ENCODE results near the gene STX8. TPM values are rescaled to one million over a fixed set of nuclear protein-coding genes. Genes with fewer than 3 reads are reported as not detected.
"Not testable (repeated sequence)": the region's sequence is repeated elsewhere in the genome, so short reads cannot be mapped to it uniquely, and the experiment has no call there.

STX8 gene
- total RNA-seq, 1 donor from 2014 or later, result 63.6 TPM

DNA sequence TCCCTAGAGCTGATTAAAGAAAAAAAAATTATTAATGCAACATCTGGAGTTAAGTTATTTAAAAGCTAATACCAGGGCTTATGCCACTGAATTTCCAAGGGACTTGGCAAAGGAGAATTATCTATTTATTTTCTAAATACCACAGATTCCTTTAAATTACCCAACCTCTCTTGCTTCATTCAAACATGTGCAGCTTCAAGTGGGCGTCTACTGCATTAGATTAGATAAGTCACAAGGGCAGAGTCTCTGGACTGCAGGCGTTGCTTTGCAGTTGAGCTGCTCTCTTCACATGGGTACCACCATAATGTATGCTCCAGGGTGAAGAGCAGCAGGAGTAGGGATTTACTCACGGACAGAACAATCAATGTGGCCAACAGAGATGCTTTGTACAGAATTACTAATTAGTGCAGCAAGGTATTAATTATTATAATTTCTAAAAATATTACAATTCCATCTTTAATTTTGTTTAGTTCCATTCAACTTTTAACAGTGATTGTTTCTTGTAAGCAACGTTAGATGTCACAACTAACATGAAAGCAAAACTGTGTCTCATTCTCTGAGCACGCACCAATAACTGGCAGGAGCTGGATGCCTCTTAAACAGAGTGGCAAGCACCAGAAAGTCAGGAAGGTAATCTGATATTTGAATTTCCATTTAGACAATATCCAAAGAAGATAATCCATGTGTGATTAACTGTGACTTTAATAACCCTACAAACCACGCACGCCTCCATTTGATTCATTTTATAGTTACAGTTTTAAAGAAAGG lies 214.2 kb downstream of the STX8 start:
- FAIRE-seq (no peak), DNase-seq (ENCODE audit: low spot score in 2 of 2) (no peak)

DNA sequence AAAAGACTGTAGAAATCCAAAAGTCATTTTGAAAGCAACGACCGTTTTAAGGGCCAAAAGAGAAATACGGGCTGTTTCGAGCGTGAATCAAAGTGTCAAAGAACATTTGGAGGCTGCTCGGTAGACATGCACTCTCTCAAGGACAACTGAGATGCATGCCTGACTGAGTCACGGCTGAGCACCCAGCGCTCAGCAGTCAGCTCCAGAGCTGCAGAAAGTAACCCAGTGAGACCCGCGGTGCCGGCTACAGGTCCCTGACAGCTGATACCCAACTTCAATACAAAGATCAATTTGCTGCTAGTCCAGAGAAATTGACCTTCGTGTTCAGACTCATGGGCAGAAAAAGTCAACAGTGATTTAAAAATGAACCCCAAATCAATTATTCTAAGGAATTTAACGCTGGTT lies 214.9 kb downstream of the STX8 start:
- FAIRE-seq (no peak), DNase-seq (ENCODE audit: low spot score in 2 of 2) (no peak)

DNA sequence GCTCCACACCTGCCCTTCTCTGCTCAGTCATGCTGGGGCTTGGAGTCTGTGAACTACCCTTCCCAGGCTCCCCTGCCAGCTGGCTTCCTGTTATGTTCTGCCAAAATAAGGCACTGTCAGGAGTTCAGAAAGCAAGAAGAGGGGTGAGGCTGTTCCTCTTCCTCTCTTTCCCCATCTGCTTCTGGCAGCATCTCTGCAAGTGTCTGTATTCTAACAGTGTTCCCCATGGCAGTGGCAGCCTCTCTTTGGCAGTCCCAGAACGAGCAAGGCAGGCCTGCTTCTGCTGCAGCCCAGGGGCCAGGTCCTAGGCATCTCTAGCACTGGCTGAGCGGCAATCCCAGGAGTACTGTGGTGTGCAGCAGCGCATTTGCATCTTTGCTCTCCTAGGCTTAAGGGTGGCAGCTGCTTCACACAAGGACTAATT lies 219.1 kb downstream of the STX8 start:
- DNase-seq (ENCODE audit: low spot score in 2 of 2) (no peak), FAIRE-seq (no peak)

- DNase-seq (ENCODE audit: low spot score in 2 of 2) (no peak), FAIRE-seq (no peak)
Observed at GRCh38 chr17:9355846-9356245, 219.8 kb downstream of the STX8 start.

- not testable (repeated sequence) for DNase-seq (ENCODE audit: low spot score in 2 of 2); FAIRE-seq
Observed at GRCh38 chr17:9355231-9355630, 220.4 kb downstream of the STX8 start.

- DNase-seq (ENCODE audit: low spot score in 2 of 2), result no peak
- FAIRE-seq, result no peak
Observed at GRCh38 chr17:9350080-9350479, 225.5 kb downstream of the STX8 start.

DNA sequence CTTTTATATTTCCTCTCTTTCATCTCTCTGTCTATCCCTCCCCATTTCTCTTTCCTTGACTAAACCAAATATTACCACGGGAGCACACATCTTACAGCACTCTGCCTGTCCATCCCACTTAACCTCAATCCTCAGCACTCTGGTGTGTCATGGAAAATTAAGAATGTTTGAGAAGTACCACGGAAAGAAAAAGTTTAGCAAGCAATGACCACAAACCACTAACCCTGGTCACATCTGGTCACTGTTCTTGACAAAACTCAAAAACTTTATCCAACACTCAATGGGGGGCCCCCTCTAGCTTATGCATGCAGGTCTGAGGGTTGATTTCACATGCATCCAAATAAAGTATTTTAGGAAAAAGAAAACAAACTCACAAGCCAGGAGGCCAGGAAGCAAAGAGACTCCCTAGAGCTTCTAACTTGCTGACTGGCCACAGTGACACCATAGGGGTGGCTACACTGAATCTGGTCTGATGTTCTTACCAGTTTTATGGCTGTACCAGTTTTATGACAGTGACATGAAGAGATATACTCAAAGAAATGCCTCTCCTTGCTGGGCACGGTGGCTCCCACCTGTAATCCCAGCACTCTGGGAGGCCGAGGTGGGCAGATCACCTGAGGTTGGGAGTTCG lies 229.2 kb downstream of the STX8 start:
- DNase-seq (ENCODE audit: low spot score in 2 of 2), result no peak
- FAIRE-seq, result no peak

GRCh38 chr17:9343516-9343915 lies 232.1 kb downstream of the STX8 start:
- FAIRE-seq, result no peak

GRCh38 chr17:9342225-9342624 lies 233.4 kb downstream of the STX8 start:
- DNase-seq (ENCODE audit: low spot score in 2 of 2) (no peak), FAIRE-seq (no peak)

More at GRCh38 chr17:9343516-9343915, 232.1 kb downstream of the STX8 start:
- DNase-seq (ENCODE audit: low spot score in 2 of 2), result no peak

DNA sequence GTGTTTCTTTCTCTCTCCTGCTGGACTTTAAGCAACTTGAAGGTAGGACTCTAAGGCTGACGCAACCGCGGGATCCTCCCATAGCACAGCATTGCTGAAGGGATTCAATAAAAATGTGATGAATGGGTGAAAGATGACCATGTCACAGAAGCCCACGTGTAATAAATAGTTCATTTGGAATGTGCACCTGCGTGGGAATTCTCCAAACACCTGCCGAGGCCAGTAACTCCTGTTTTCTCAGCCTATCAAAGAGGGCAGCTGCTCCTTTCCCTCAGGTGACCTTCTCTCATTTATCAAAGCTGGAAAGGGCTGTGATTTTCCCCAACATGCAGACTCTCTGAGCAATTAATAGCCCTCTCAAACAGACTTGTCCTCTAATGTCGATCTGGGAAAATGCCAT lies 235.7 kb downstream of the STX8 start:
- no peak for FAIRE-seq
- no peak for DNase-seq (ENCODE audit: low spot score in 2 of 2)

- DNase-seq (ENCODE audit: low spot score in 2 of 2); FAIRE-seq: not testable (repeated sequence)
Observed at GRCh38 chr17:9339482-9339881, 236.1 kb downstream of the STX8 start.

- DNase-seq (ENCODE audit: low spot score in 2 of 2), result no peak
- FAIRE-seq, result no peak
Observed at GRCh38 chr17:9336817-9337216, 238.8 kb downstream of the STX8 start.

GRCh38 chr17:9334536-9335446 lies 240.8 kb downstream of the STX8 start:
- FAIRE-seq, result no peak
- no peak for DNase-seq (ENCODE audit: low spot score in 2 of 2)

DNA sequence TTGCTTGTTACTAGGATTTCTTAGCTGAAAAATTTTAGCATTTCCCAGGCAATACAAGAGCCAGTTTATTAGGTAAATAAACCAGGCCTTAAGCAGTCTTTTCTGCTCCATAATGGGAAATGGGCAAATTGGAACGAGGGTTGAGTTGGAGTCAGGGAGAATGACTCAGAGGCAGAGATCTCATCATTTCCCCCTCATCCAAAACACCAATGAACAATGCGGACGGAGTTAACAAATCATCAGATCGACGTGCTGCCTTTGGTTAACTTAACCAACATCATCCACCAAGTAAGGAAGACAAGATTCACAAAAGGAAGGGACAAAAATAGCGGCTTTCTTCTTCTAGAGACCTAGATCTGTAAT lies 243.5 kb downstream of the STX8 start:
- DNase-seq (ENCODE audit: low spot score in 2 of 2), result no peak
- no peak for FAIRE-seq

DNA sequence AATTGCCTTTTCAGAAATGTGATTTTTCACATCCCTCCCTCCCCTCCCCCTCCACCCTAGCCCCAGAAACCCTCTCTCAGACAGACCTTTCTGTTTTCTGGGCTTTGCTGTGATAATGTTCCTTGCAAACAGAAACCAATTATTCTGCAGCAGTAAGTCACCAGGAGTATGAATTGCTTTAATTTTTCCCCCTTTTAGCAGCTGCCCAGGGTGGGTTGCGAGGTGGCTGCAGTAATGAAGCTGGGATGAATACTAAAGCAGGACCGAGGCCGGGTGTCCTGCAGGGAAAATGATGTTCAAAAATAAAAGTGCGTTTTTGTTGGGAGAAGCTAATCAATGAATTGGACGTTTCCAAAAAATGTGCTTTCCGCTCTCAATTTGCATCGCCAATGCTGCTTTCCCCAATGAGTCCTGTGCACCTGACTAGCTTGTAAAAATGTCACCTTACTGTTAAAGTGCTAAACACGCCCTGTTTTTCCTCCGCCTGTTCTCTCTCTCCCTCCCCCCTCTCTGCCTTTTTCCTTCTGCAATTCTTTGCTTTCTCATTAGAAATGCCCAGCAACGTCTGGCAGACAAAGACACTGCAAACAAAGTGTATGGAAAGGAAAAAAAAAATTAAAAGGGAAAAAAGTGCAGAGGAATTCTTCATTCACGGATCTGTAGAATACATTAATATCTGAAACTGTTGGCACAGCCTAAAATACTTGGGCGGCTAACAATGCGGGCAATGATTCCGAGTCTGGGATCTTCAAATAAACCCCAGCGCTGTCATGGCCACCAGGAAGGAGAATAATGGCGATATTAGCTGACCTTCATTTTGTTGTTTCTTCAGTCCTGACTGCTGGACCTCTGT lies 244.1 kb downstream of the STX8 start:
- DNase-seq (ENCODE audit: low spot score in 2 of 2) (no peak), FAIRE-seq (no peak)

GRCh38 chr17:9330611-9331271 lies 244.9 kb downstream of the STX8 start:
- DNase-seq (ENCODE audit: low spot score in 2 of 2) (no peak), FAIRE-seq (no peak)

GRCh38 chr17:9330141-9330540 lies 245.5 kb downstream of the STX8 start:
- DNase-seq (ENCODE audit: low spot score in 2 of 2), result no peak

DNA sequence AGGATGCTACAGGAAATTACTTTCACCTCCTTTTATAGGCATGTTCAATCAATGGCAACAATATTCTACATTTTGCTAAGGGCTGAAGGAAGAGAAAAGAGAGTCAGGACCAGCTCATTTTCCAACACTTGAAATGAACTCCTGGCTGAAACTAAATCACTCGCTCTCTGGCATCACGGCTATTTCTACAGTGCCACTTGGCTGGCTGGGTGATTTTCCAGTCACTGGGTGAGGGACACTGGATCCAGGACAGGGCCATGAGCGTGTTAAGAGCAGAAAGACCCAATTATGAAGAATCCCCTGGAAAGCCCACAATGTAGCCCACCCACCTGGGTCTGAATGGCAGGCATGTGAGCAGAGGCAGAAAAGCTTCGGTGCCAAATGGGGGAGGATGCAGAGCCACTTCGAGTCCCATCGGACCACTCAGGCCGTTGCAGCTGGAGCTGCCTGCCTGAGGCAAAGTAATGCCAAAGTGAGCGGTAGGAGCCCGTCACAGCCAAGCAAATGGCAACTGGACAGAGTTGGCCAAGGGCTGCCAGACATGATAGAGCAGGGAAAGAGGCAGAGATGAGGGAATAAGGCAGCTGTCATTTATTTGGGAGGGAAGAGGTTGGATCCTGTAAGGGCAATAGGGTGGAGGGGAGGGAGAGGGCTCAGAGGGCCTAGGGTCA lies 246.2 kb downstream of the STX8 start:
- no peak for FAIRE-seq
- DNase-seq (ENCODE audit: low spot score in 2 of 2), result no peak

More at GRCh38 chr17:9330141-9330540, 245.5 kb downstream of the STX8 start:
- FAIRE-seq, result no peak

GRCh38 chr17:9324864-9325263 lies 250.8 kb downstream of the STX8 start:
- DNase-seq (ENCODE audit: low spot score in 2 of 2) (no peak), FAIRE-seq (no peak)

All from frontal cortex (tissue), 4 donors.